ENCODE data around the gene RPL37A. TPM values are rescaled to one million over a fixed set of nuclear protein-coding genes. Genes with fewer than 3 reads are reported as not detected.

The RPL37A gene
- total RNA-seq, 1 donor from 2014 or later, result 2,728 TPM

GRCh38 chr2:216490061-216490460 is 8.6 kb upstream of the RPL37A start:
- no peak for TF ChIP-seq CTCF (IDR thresholded peaks at IDR 0.05; ENCODE audit: unreplicated experiment)
- DNase-seq (ENCODE audit: low spot score in 2 of 2, unreplicated experiment in 2 of 2), result no peak
- Mint-ChIP-seq H3K9me3 (no peaks in the 10 kb centered on the region), H3K27me3 (ENCODE audit: low read depth) (no peaks in the 10 kb centered on the region), H3K4me3 (no peak overlapping the region), H3K27ac (peak overlapping the region; percentile 35), H3K36me3 (no peaks in the 10 kb centered on the region), H3K4me1 (peaks cover 29% of the 10 kb centered on the region)

- H3K27ac Mint-ChIP-seq, result peak overlapping the region; percentile 81
Observed at GRCh38 chr2:216491793-216492596, 6.6 kb upstream of the RPL37A start.

DNA sequence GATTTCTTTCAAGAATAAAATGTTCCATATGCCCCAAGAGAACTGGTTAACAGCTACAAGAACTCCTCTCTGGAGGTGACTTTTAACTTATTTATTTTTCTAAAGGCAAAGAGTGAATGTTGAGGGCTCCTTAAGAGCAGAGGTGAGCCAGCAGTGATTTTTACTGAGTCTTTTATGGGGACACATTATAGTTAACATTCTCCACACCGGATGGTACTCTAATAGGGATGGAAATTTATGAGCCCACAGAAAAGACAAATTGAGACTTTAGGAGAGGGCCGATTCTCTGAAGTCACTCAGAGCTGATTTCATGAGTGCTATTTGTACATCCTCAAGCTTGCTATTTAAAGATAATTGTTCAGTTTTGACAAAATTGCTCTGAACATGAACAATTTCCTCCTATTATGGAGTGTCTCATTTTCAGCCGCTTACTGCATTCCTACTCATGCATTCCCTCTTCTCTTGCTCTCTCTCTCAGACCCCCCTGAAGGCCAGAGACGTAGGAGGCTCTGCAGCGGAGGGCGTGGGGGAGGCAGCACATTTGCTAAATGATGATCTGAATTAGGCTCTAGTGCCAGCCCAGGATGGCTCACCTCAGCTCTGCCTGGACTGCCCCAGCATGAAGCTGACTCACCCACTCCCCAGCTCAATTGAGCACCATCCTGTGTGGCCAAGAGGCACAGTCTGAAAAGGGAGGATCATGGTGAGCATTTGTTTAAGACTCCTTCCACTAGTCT is 5.9 kb upstream of the RPL37A start:
- peak in 1 of 2 experiments; percentile 40 for DNase-seq (ENCODE audit: low spot score in 2 of 2, unreplicated experiment in 2 of 2)

More at GRCh38 chr2:216491793-216492596, 6.6 kb upstream of the RPL37A start:
- DNase-seq (ENCODE audit: low spot score in 2 of 2, unreplicated experiment in 2 of 2), result no peak
- no peaks in the 10 kb centered on the region for H3K36me3 Mint-ChIP-seq
- no peak overlapping the region for H3K4me3 Mint-ChIP-seq
- H3K27me3 Mint-ChIP-seq (ENCODE audit: low read depth), result no peaks in the 10 kb centered on the region
- H3K9me3 Mint-ChIP-seq, result no peaks in the 10 kb centered on the region
- peaks cover 29% of the 10 kb centered on the region for H3K4me1 Mint-ChIP-seq
- TF ChIP-seq CTCF (IDR thresholded peaks at IDR 0.05; ENCODE audit: unreplicated experiment), result no peak

GRCh38 chr2:216493334-216493685 is 5.3 kb upstream of the RPL37A start:
- no peak for DNase-seq (ENCODE audit: low spot score in 2 of 2, unreplicated experiment in 2 of 2)
- Mint-ChIP-seq H3K27ac (peak overlapping the region; percentile 43), H3K27me3 (ENCODE audit: low read depth) (no peaks in the 10 kb centered on the region), H3K4me1 (peaks cover 41% of the 10 kb centered on the region), H3K4me3 (no peak overlapping the region), H3K36me3 (no peaks in the 10 kb centered on the region), H3K9me3 (no peaks in the 10 kb centered on the region)
- no peak for TF ChIP-seq CTCF (IDR thresholded peaks at IDR 0.05; ENCODE audit: unreplicated experiment)

More for the DNA sequence above, 5.9 kb upstream of the RPL37A start:
- no peaks in the 10 kb centered on the region for H3K9me3 Mint-ChIP-seq
- peak overlapping the region; percentile 81 for H3K27ac Mint-ChIP-seq
- H3K27me3 Mint-ChIP-seq (ENCODE audit: low read depth), result no peaks in the 10 kb centered on the region
- peaks cover 35% of the 10 kb centered on the region for H3K4me1 Mint-ChIP-seq
- TF ChIP-seq CTCF (IDR thresholded peaks at IDR 0.05; ENCODE audit: unreplicated experiment), result no peak
- H3K4me3 Mint-ChIP-seq, result no peak overlapping the region
- no peaks in the 10 kb centered on the region for H3K36me3 Mint-ChIP-seq

DNA sequence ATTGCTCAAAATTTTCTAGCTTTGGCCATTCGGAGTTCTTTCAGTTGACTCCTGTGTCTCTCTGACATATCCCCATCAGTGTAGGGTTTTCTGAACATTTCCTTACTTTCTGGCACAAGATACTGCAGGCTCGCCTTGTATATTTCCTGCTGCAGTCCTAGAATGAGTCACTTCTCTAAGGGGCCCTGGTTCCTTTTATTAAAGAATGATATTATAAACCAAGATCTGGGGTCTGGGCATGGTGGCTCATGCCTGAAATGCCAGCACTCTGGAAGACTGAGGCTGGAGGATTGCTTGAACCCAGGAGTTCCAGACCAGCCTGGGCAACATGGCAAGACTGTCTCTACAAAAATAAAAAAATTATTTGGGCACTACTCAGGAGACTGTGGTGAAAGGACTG is 3.0 kb upstream of the RPL37A start:
- Mint-ChIP-seq H3K9me3 (no peaks in the 10 kb centered on the region), H3K36me3 (peaks cover 11% of the 10 kb centered on the region), H3K27ac (no peak overlapping the region), H3K27me3 (ENCODE audit: low read depth) (no peaks in the 10 kb centered on the region), H3K4me1 (peaks cover 48% of the 10 kb centered on the region), H3K4me3 (no peak overlapping the region)
- DNase-seq (ENCODE audit: low spot score in 2 of 2, unreplicated experiment in 2 of 2), result no peak
- no peak for TF ChIP-seq CTCF (IDR thresholded peaks at IDR 0.05; ENCODE audit: unreplicated experiment)
